Measurements from ENCODE around the gene ARHGAP9.
"Not testable (repeated sequence)": the region's sequence is repeated elsewhere in the genome, so short reads cannot be mapped to it uniquely, and the experiment has no call there.

Gene ARHGAP9

GRCh38 chr12:57512665-57513064 is 33.0 kb upstream of the ARHGAP9 start:
- ATAC-seq (ENCODE audit: low read depth) (no peak), DNase-seq (ENCODE audit: low spot score in 2 of 2) (no peak)
- Mint-ChIP-seq H3K9me3 (no peaks in the 10 kb centered on the region), H3K27me3 (no peaks in the 10 kb centered on the region), H3K4me3 (no peak overlapping the region), H3K36me3 (peaks cover 37% of the 10 kb centered on the region), H3K27ac (peak overlapping the region; percentile 40), H3K4me1 (peaks cover 4% of the 10 kb centered on the region)

GRCh38 chr12:57511588-57512325 is 32.1 kb upstream of the ARHGAP9 start:
- Mint-ChIP-seq H3K27ac (peak overlapping the region; percentile 24), H3K4me3 (no peak overlapping the region), H3K4me1 (peaks cover 2% of the 10 kb centered on the region), H3K36me3 (peaks cover 31% of the 10 kb centered on the region), H3K27me3 (no peaks in the 10 kb centered on the region), H3K9me3 (no peaks in the 10 kb centered on the region)
- ATAC-seq (ENCODE audit: low read depth) (no peak), DNase-seq (ENCODE audit: low spot score in 2 of 2) (no peak)

GRCh38 chr12:57511161-57511560 is 31.5 kb upstream of the ARHGAP9 start:
- H3K4me1 Mint-ChIP-seq = peaks cover 2% of the 10 kb centered on the region
- DNase-seq (ENCODE audit: low spot score in 2 of 2) (no peak), ATAC-seq (ENCODE audit: low read depth) (no peak)
- no peaks in the 10 kb centered on the region for H3K9me3 Mint-ChIP-seq
- no peaks in the 10 kb centered on the region for H3K27me3 Mint-ChIP-seq
- no peak overlapping the region for H3K27ac Mint-ChIP-seq
- peaks cover 30% of the 10 kb centered on the region for H3K36me3 Mint-ChIP-seq
- H3K4me3 Mint-ChIP-seq = no peak overlapping the region

- not testable (repeated sequence) for H3K4me1 Mint-ChIP-seq; DNase-seq (ENCODE audit: low spot score in 2 of 2); H3K4me3 Mint-ChIP-seq; H3K27ac Mint-ChIP-seq; H3K27me3 Mint-ChIP-seq; H3K9me3 Mint-ChIP-seq; ATAC-seq (ENCODE audit: low read depth)
- H3K36me3 Mint-ChIP-seq = peaks cover 20% of the 10 kb centered on the region
Observed at GRCh38 chr12:57507796-57508195, 28.1 kb upstream of the ARHGAP9 start.

GRCh38 chr12:57506541-57506940 is 26.9 kb upstream of the ARHGAP9 start:
- H3K4me3 Mint-ChIP-seq; H3K27me3 Mint-ChIP-seq; H3K27ac Mint-ChIP-seq; H3K4me1 Mint-ChIP-seq; DNase-seq (ENCODE audit: low spot score in 2 of 2); H3K9me3 Mint-ChIP-seq; ATAC-seq (ENCODE audit: low read depth): not testable (repeated sequence)
- peaks cover 16% of the 10 kb centered on the region for H3K36me3 Mint-ChIP-seq

GRCh38 chr12:57502311-57502969 is 22.8 kb upstream of the ARHGAP9 start:
- H3K4me3 Mint-ChIP-seq; H3K27me3 Mint-ChIP-seq; H3K9me3 Mint-ChIP-seq; ATAC-seq (ENCODE audit: low read depth); DNase-seq (ENCODE audit: low spot score in 2 of 2); H3K4me1 Mint-ChIP-seq: not testable (repeated sequence)
- Mint-ChIP-seq H3K36me3 (peaks cover 31% of the 10 kb centered on the region), H3K27ac (peak overlapping the region; percentile 58)

- peaks cover 35% of the 10 kb centered on the region for H3K36me3 Mint-ChIP-seq
- H3K27me3 Mint-ChIP-seq = no peaks in the 10 kb centered on the region
- H3K9me3 Mint-ChIP-seq = no peaks in the 10 kb centered on the region
- peak overlapping the region; percentile 61 for H3K27ac Mint-ChIP-seq
- DNase-seq (ENCODE audit: low spot score in 2 of 2) (no peak), ATAC-seq (ENCODE audit: low read depth) (no peak)
- peaks cover 15% of the 10 kb centered on the region for H3K4me1 Mint-ChIP-seq
- no peak overlapping the region for H3K4me3 Mint-ChIP-seq
Observed at GRCh38 chr12:57500213-57500612, 20.5 kb upstream of the ARHGAP9 start.

GRCh38 chr12:57498571-57498970 is 18.9 kb upstream of the ARHGAP9 start:
- no peak overlapping the region for H3K27ac Mint-ChIP-seq
- H3K4me3 Mint-ChIP-seq = no peak overlapping the region
- DNase-seq (ENCODE audit: low spot score in 2 of 2) (no peak), ATAC-seq (ENCODE audit: low read depth) (no peak)
- peaks cover 15% of the 10 kb centered on the region for H3K4me1 Mint-ChIP-seq
- H3K27me3 Mint-ChIP-seq = no peaks in the 10 kb centered on the region
- no peaks in the 10 kb centered on the region for H3K9me3 Mint-ChIP-seq
- peaks cover 33% of the 10 kb centered on the region for H3K36me3 Mint-ChIP-seq

GRCh38 chr12:57498132-57498502 is 18.5 kb upstream of the ARHGAP9 start:
- Mint-ChIP-seq H3K36me3 (peaks cover 33% of the 10 kb centered on the region), H3K27ac (peak overlapping the region; percentile 49), H3K27me3 (no peaks in the 10 kb centered on the region), H3K9me3 (no peaks in the 10 kb centered on the region), H3K4me1 (peaks cover 15% of the 10 kb centered on the region), H3K4me3 (no peak overlapping the region)
- no peak for ATAC-seq (ENCODE audit: low read depth)
- no peak for DNase-seq (ENCODE audit: low spot score in 2 of 2)

- Mint-ChIP-seq H3K27me3 (no peaks in the 10 kb centered on the region), H3K4me1 (peaks cover 18% of the 10 kb centered on the region), H3K36me3 (peaks cover 37% of the 10 kb centered on the region), H3K9me3 (no peaks in the 10 kb centered on the region), H3K4me3 (no peak overlapping the region), H3K27ac (peak overlapping the region; percentile 49)
- no peak for DNase-seq (ENCODE audit: low spot score in 2 of 2)
- peak; percentile 57 for ATAC-seq (ENCODE audit: low read depth)
Observed at GRCh38 chr12:57497223-57498131, 17.8 kb upstream of the ARHGAP9 start.

GRCh38 chr12:57496822-57497221 is 17.2 kb upstream of the ARHGAP9 start:
- Mint-ChIP-seq H3K4me3 (no peak overlapping the region), H3K4me1 (peaks cover 18% of the 10 kb centered on the region), H3K36me3 (peaks cover 36% of the 10 kb centered on the region), H3K27me3 (no peaks in the 10 kb centered on the region), H3K27ac (peak overlapping the region; percentile 49), H3K9me3 (no peaks in the 10 kb centered on the region)
- DNase-seq (ENCODE audit: low spot score in 2 of 2) (no peak), ATAC-seq (ENCODE audit: low read depth) (no peak)

GRCh38 chr12:57495051-57495701 is 15.5 kb upstream of the ARHGAP9 start:
- H3K4me3 Mint-ChIP-seq; ATAC-seq (ENCODE audit: low read depth); H3K27ac Mint-ChIP-seq; H3K27me3 Mint-ChIP-seq; DNase-seq (ENCODE audit: low spot score in 2 of 2); H3K9me3 Mint-ChIP-seq: not testable (repeated sequence)
- peaks cover 19% of the 10 kb centered on the region for H3K4me1 Mint-ChIP-seq
- H3K36me3 Mint-ChIP-seq = peaks cover 32% of the 10 kb centered on the region

- DNase-seq (ENCODE audit: low spot score in 2 of 2) (no peak), ATAC-seq (ENCODE audit: low read depth) (no peak)
- peak overlapping the region; percentile 39 for H3K27ac Mint-ChIP-seq
- H3K4me1 Mint-ChIP-seq = peaks cover 22% of the 10 kb centered on the region
- H3K36me3 Mint-ChIP-seq = peaks cover 20% of the 10 kb centered on the region
- no peaks in the 10 kb centered on the region for H3K9me3 Mint-ChIP-seq
- no peaks in the 10 kb centered on the region for H3K27me3 Mint-ChIP-seq
- H3K4me3 Mint-ChIP-seq = peak overlapping the region; percentile 2
Observed at GRCh38 chr12:57491393-57492280, 12.0 kb upstream of the ARHGAP9 start.
